Naive thymus-derived CD4-positive, alpha-beta T cell (primary cell): Measurements from ENCODE around the gene GRIN2A. TPM values are rescaled to one million over a fixed set of nuclear protein-coding genes. Genes with fewer than 3 reads are reported as not detected.

ENCODE experiments used
- ATAC-seq: fragments of 150-1000 bp; cut with Tn5 transposase; 2 replicates; pipeline ENCODE4 v1.10.0; 2021; ENCODE audit warnings: mild to moderate bottlenecking, moderate library complexity
- CTCF ChIA-PET: fragments of 350-600 bp; sonication (Branson Sonifier 250); formaldehyde crosslinking; loops from one replicate; lab custom pipeline; 2021; ENCODE audit warnings: antibody characterized with exemption; lab: Charles Lee
- POLR2A ChIA-PET: fragments of 350-600 bp; sonication (Branson Sonifier 250); formaldehyde crosslinking; loops from one replicate; lab custom pipeline; 2021; ENCODE audit warnings: antibody characterized with exemption, inconsistent platforms; lab: Charles Lee
- DNase-seq, 9 donors: peaks; one replicate each; pipeline versions ENCODE4 v3.0.0 to v3.0.0-alpha.2; 2020 to 2022; ENCODE audit warnings: mixed read lengths in 1 of 9
- H3K27ac ChIP-seq: one replicate; pipeline ENCODE4 v1.7.0; 2013; ENCODE audit warnings: mild to moderate bottlenecking, low read depth, low read length, moderate library complexity
- H3K27me3 ChIP-seq, 2 donors: one replicate each; pipeline ENCODE4 v1.7.0; 2013; ENCODE audit warnings: low read length in 2 of 2, mild to moderate bottlenecking in 2 of 2, moderate library complexity in 2 of 2; ENCODE audit not compliant: control insufficient read depth in 2 of 2, insufficient read depth in 2 of 2
- H3K36me3 ChIP-seq, 3 experiments: 1 replicate in 2 of 3; 2 replicates in 1 of 3; pipeline ENCODE4 v1.7.0; 2013; ENCODE audit warnings: low read length in 3 of 3, mild to moderate bottlenecking in 3 of 3, moderate library complexity in 1 of 3; ENCODE audit not compliant: insufficient read depth in 3 of 3, control insufficient read depth in 2 of 3
- H3K4me1 ChIP-seq, 2 donors: one replicate each; pipeline ENCODE4 v1.7.0; 2013; ENCODE audit warnings: low read length in 2 of 2, mild to moderate bottlenecking in 2 of 2, moderate library complexity in 1 of 2; ENCODE audit not compliant: control insufficient read depth in 2 of 2, insufficient read depth in 2 of 2
- H3K4me3 ChIP-seq: 2 replicates; pipeline ENCODE4 v1.7.0; 2013; ENCODE audit warnings: mild to moderate bottlenecking, low read length
- H3K9me3 ChIP-seq, 3 experiments: 1 replicate in 2 of 3; 2 replicates in 1 of 3; pipeline ENCODE4 v1.7.0; 2013; ENCODE audit warnings: low read length in 3 of 3; ENCODE audit not compliant: control insufficient read depth in 2 of 3
- H3K27ac Mint-ChIP-seq, 9 donors: one replicate each; pipeline ENCODE4 v1.8.0; 2020 to 2022; ENCODE audit warnings: mixed read lengths in 9 of 9, mild to moderate bottlenecking in 8 of 9, moderate library complexity in 5 of 9, inconsistent platforms in 2 of 9
- H3K27me3 Mint-ChIP-seq, 5 donors: one replicate each; pipeline ENCODE4 v1.8.0; 2021 to 2022; ENCODE audit warnings: mixed read lengths in 5 of 5, mild to moderate bottlenecking in 1 of 5
- H3K36me3 Mint-ChIP-seq, 5 donors: one replicate each; pipeline ENCODE4 v1.8.0; 2020 to 2022; ENCODE audit warnings: mixed read lengths in 5 of 5, mild to moderate bottlenecking in 3 of 5, inconsistent platforms in 1 of 5
- H3K4me1 Mint-ChIP-seq, 7 donors: one replicate each; pipeline ENCODE4 v1.8.0; 2020 to 2022; ENCODE audit warnings: mixed read lengths in 7 of 7, mild to moderate bottlenecking in 3 of 7, inconsistent platforms in 1 of 7
- H3K4me3 Mint-ChIP-seq, 10 donors: one replicate each; pipeline ENCODE4 v1.8.0; 2020 to 2022; ENCODE audit warnings: mild to moderate bottlenecking in 10 of 10, mixed read lengths in 10 of 10, moderate library complexity in 6 of 10, inconsistent platforms in 2 of 10
- H3K9me3 Mint-ChIP-seq, 11 donors: one replicate each; pipeline ENCODE4 v1.8.0; 2020 to 2022; ENCODE audit warnings: mixed read lengths in 11 of 11, mild to moderate bottlenecking in 4 of 11, inconsistent platforms in 1 of 11, moderate library complexity in 1 of 11
- intact Hi-C, 2 donors: fragments of 100-400 bp; cut with micrococcal nuclease; formaldehyde crosslinking; loops; one replicate each; pipeline ENCODE4 v1.15.1; 2023
- polyA plus RNA-seq, 2 donors: library from polyadenylated mRNA; unstranded; fragments of 300-500 nt; fragmentation: Illumina TruSeq; gene quantifications; one replicate each; pipeline ENCODE4 v1.2.3, GENCODE V29; 2021
- total RNA-seq, 6 experiments: library from RNA in 5 of 6; stranded (reverse) in 5 of 6; gene quantifications; 1 replicate in 5 of 6; 2 replicates in 1 of 6; pipeline ENCODE4 v1.2.3 and lab custom pipeline; 2021 to 2026

The GRIN2A gene
- total and polyA plus RNA-seq, 7 experiments from 2014 or later, result not detected

GRCh38 chr16:9823510-9823909, 358.7 kb downstream of the GRIN2A start:
- intact Hi-C loops, result no loop called here
- Mint-ChIP-seq H3K27ac (no peak overlapping the region), H3K4me1 (no peaks in the 10 kb centered on the region), H3K27me3 (peaks cover 0 to 5% (median 0%) of the 10 kb centered on the region in 5 donors), H3K9me3 (peaks cover 0 to 10% (median 2%) of the 10 kb centered on the region in 11 donors), H3K36me3 (no peaks in the 10 kb centered on the region), H3K4me3 (no peak overlapping the region)
- ChIA-PET POLR2A (no interaction called here), CTCF (interaction anchor here (1.2 kb wide), 1 partner anchor 38 kb away, joined by 3 read pairs; no protein-coding TSS in a partner anchor)
- Histone ChIP-seq H3K4me1 (no peaks in the 10 kb centered on the region), H3K36me3 (no peaks in the 10 kb centered on the region), H3K27ac (no peak overlapping the region), H3K9me3 (no peaks in the 10 kb centered on the region), H3K27me3 (no peaks in the 10 kb centered on the region), H3K4me3 (no peak overlapping the region)
- ATAC-seq, result no peak
- no peak for DNase-seq

- no peaks in the 10 kb centered on the region for H3K4me1 ChIP-seq
- ChIA-PET CTCF (no interaction called here), POLR2A (no interaction called here)
- no peaks in the 10 kb centered on the region for H3K27me3 ChIP-seq
- H3K27ac ChIP-seq, result no peak overlapping the region
- no peaks in the 10 kb centered on the region for H3K36me3 Mint-ChIP-seq
- H3K27me3 Mint-ChIP-seq, result peaks cover 0 to 7% (median 0%) of the 10 kb centered on the region in 5 donors
- no peak overlapping the region for H3K4me3 ChIP-seq
- peaks cover 0 to 10% (median 2%) of the 10 kb centered on the region in 11 donors for H3K9me3 Mint-ChIP-seq
- no peaks in the 10 kb centered on the region for H3K36me3 ChIP-seq
- intact Hi-C loops, result no loop called here
- ATAC-seq (no peak), DNase-seq (no peak)
- H3K4me1 Mint-ChIP-seq, result no peaks in the 10 kb centered on the region
- no peak overlapping the region for H3K4me3 Mint-ChIP-seq
- H3K9me3 ChIP-seq, result no peaks in the 10 kb centered on the region
- H3K27ac Mint-ChIP-seq, result no peak overlapping the region
Measured at GRCh38 chr16:9821970-9822369, 360.3 kb downstream of the GRIN2A start.

DNA sequence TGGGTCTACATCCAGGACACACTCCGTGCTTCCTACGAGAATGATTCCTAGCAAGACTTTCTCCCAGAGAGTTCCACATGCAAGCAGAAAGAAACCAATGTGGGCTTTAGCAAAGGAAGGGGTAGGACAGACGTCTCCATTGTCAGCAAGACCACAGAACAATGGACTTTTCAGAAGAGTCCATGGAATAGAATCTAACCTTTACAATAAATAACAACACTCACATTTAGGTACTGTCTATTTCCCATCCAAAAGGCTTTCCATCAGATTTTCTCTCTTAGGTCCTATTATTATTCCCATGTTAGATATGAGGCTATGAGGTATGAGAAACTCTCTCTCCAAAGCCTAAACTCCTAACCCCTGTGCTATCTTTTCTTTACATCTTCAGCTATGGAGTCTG, 360.9 kb downstream of the GRIN2A start:
- no peak for DNase-seq
- ATAC-seq, result no peak
- Histone ChIP-seq H3K36me3 (no peaks in the 10 kb centered on the region), H3K27me3 (no peaks in the 10 kb centered on the region), H3K4me3 (no peak overlapping the region), H3K4me1 (no peaks in the 10 kb centered on the region), H3K27ac (no peak overlapping the region), H3K9me3 (no peaks in the 10 kb centered on the region)
- intact Hi-C loops, result no loop called here
- Mint-ChIP-seq H3K4me3 (no peak overlapping the region), H3K9me3 (peaks cover 0 to 10% (median 2%) of the 10 kb centered on the region in 11 donors), H3K36me3 (no peaks in the 10 kb centered on the region), H3K27me3 (peaks cover 0 to 9% (median 0%) of the 10 kb centered on the region in 5 donors), H3K27ac (no peak overlapping the region), H3K4me1 (no peaks in the 10 kb centered on the region)
- ChIA-PET POLR2A (no interaction called here), CTCF (no interaction called here)

DNA sequence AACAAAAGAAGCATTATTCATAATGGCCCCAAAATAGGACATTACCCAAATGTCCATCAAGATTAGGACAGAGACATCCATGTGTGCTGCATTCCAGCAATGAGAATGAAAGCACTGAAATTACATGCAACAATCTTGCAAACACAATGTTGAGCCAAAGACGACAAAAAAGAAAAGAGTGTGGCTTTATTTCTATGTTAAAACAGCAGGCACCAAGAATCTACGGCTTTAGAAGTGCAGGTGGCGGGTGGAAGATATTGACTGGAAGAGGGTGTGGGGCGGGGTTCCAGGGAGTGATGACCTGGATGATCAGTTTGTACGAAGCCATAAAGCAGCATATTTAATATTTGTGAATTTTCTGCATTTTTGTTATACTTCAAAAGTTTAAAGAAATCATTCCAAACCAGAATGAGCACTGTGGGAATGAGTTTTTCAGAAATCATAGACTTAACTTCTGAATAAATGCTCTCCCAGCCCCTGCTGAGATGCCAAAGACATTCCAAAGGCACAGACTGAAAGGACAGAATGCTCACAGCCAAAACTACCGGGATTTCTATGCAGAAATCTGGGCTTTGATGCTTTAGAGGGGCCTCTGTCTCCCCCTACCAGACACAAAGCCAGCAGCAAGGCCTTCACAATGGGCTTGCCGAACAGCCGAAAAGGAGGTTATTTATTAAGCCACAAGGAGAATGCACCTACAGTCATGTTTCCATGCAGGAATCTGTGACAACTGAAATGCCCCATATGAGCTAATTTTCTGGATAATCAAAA, 361.6 kb downstream of the GRIN2A start:
- no peaks in the 10 kb centered on the region for H3K4me1 ChIP-seq
- Mint-ChIP-seq H3K36me3 (no peaks in the 10 kb centered on the region), H3K4me3 (no peak overlapping the region), H3K9me3 (peaks cover 0 to 10% (median 2%) of the 10 kb centered on the region in 11 donors), H3K4me1 (no peaks in the 10 kb centered on the region), H3K27ac (no peak overlapping the region), H3K27me3 (peaks cover 0 to 9% (median 0%) of the 10 kb centered on the region in 5 donors)
- no peak overlapping the region for H3K4me3 ChIP-seq
- DNase-seq (no peak), ATAC-seq (no peak)
- no peaks in the 10 kb centered on the region for H3K27me3 ChIP-seq
- no peaks in the 10 kb centered on the region for H3K9me3 ChIP-seq
- no peaks in the 10 kb centered on the region for H3K36me3 ChIP-seq
- POLR2A ChIA-PET, result no interaction called here
- CTCF ChIA-PET, result no interaction called here
- intact Hi-C loops, result no loop called here
- H3K27ac ChIP-seq, result no peak overlapping the region

DNA sequence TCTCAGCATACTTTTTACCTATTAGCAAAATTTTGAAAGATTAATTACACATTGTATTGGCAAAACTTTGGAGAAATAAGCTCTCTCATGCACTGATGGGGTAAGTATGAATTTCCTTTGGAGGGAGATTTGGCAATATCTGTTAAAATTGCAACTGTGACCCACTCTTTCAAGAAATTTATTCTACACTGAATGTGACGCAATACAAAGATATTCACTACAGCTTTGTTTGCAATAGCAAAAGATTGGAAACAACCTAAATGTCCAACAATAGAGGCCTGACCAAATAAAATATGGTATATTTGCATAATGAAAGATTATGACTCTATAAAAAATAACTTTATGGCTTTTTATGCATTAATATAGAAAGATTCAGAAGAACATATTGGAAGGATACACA, 363.5 kb downstream of the GRIN2A start:
- CTCF ChIA-PET, result no interaction called here
- intact Hi-C loops, result no loop called here
- H3K9me3 Mint-ChIP-seq, result peaks cover 0 to 13% (median 5%) of the 10 kb centered on the region in 11 donors
- Histone ChIP-seq H3K4me1 (no peaks in the 10 kb centered on the region), H3K36me3 (no peaks in the 10 kb centered on the region), H3K27ac (no peak overlapping the region), H3K4me3 (no peak overlapping the region), H3K9me3 (no peaks in the 10 kb centered on the region), H3K27me3 (no peaks in the 10 kb centered on the region)
- DNase-seq, result no peak
- ATAC-seq, result no peak
- H3K4me1 Mint-ChIP-seq, result no peaks in the 10 kb centered on the region
- no peak overlapping the region for H3K4me3 Mint-ChIP-seq
- H3K27me3 Mint-ChIP-seq, result peaks cover 0 to 9% (median 0%) of the 10 kb centered on the region in 5 donors
- POLR2A ChIA-PET, result no interaction called here
- no peak overlapping the region for H3K27ac Mint-ChIP-seq
- peaks cover 0 to 6% (median 0%) of the 10 kb centered on the region in 5 donors for H3K36me3 Mint-ChIP-seq

GRCh38 chr16:9817586-9817985, 364.6 kb downstream of the GRIN2A start:
- intact Hi-C loops, result no loop called here
- Histone ChIP-seq H3K36me3 (no peaks in the 10 kb centered on the region), H3K4me3 (no peak overlapping the region), H3K9me3 (no peaks in the 10 kb centered on the region), H3K27ac (no peak overlapping the region), H3K27me3 (no peaks in the 10 kb centered on the region), H3K4me1 (no peaks in the 10 kb centered on the region)
- no peak overlapping the region for H3K27ac Mint-ChIP-seq
- POLR2A ChIA-PET, result no interaction called here
- no peak overlapping the region for H3K4me3 Mint-ChIP-seq
- DNase-seq, result no peak
- CTCF ChIA-PET, result no interaction called here
- peaks cover 0 to 6% (median 0%) of the 10 kb centered on the region in 5 donors for H3K36me3 Mint-ChIP-seq
- H3K9me3 Mint-ChIP-seq, result peaks cover 0 to 10% (median 4%) of the 10 kb centered on the region in 11 donors
- no peak for ATAC-seq
- H3K4me1 Mint-ChIP-seq, result no peaks in the 10 kb centered on the region
- H3K27me3 Mint-ChIP-seq, result peaks cover 0 to 9% (median 0%) of the 10 kb centered on the region in 5 donors

- ChIA-PET POLR2A (no interaction called here), CTCF (no interaction called here)
- Histone ChIP-seq H3K36me3 (no peaks in the 10 kb centered on the region), H3K27ac (no peak overlapping the region), H3K27me3 (no peaks in the 10 kb centered on the region), H3K4me3 (no peak overlapping the region), H3K4me1 (no peaks in the 10 kb centered on the region), H3K9me3 (no peaks in the 10 kb centered on the region)
- H3K4me1 Mint-ChIP-seq, result no peaks in the 10 kb centered on the region
- peaks cover 0 to 8% (median 0%) of the 10 kb centered on the region in 5 donors for H3K27me3 Mint-ChIP-seq
- intact Hi-C loops, result no loop called here
- ATAC-seq (no peak), DNase-seq (no peak)
- peaks cover 0 to 6% (median 0%) of the 10 kb centered on the region in 5 donors for H3K36me3 Mint-ChIP-seq
- no peak overlapping the region for H3K4me3 Mint-ChIP-seq
- no peak overlapping the region for H3K27ac Mint-ChIP-seq
- peaks cover 0 to 7% (median 2%) of the 10 kb centered on the region in 11 donors for H3K9me3 Mint-ChIP-seq
Measured at GRCh38 chr16:9816644-9817043, 365.6 kb downstream of the GRIN2A start.
